Epithelial cell of proximal tubule (primary cell): Measurements from ENCODE around the gene BLMH. TPM values are rescaled to one million over a fixed set of nuclear protein-coding genes. Genes with fewer than 3 reads are reported as not detected.

Source experiments
- DNase-seq: peaks from one replicate; pipeline ENCODE4 v3.0.0-alpha.2; 2011; ENCODE audit warnings: low read depth
- H3K4me3 ChIP-seq: 2 replicates; pipeline ENCODE4 v1.5.1; 2011; ENCODE audit warnings: low read depth, mild to moderate bottlenecking, low read length
- CTCF ChIP-seq: conservative IDR thresholded peaks from 2 replicates; pipeline ENCODE4 v1.5.1; 2012; ENCODE audit warnings: low read depth, mild to moderate bottlenecking, low read length
- total RNA-seq: library from RNA; depleted of rRNA; stranded (reverse); fragments of >200 nt; gene quantifications from 2 replicates; pipeline ENCODE4 v1.2.3, GENCODE V29; 2015

BLMH gene
- total RNA-seq, 1 donor from 2014 or later: 16.8 TPM

GRCh38 chr17:30256756-30257506 is 34.8 kb downstream of the BLMH start:
- DNase-seq: no peak
- no peak overlapping the region for H3K4me3 ChIP-seq
- no peak for TF ChIP-seq CTCF

DNA sequence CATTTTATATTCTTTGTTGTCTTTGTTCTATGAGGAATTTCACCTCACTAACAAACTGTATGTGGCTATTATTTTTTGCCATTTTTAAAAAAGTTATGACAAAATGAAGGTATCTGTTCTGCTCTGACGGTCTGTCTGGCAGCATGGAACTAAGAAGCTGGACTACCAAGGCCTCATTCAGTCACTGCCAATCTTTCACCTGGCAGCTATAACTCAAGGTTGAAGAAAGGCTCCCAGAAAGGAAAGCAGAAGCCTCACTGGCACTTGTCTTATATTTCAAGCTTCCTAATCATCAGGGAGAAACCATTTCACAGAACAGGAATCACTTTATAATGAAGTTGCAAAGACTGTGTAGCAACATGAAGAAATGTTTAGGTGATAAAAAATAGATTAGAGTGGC is 37.6 kb downstream of the BLMH start:
- TF ChIP-seq CTCF: no peak
- DNase-seq: no peak
- H3K4me3 ChIP-seq: no peak overlapping the region

GRCh38 chr17:30253312-30253711 is 38.4 kb downstream of the BLMH start:
- no peak overlapping the region for H3K4me3 ChIP-seq
- no peak for DNase-seq
- TF ChIP-seq CTCF: no peak

GRCh38 chr17:30251931-30252330 is 39.8 kb downstream of the BLMH start:
- no peak for TF ChIP-seq CTCF
- no peak for DNase-seq
- H3K4me3 ChIP-seq: no peak overlapping the region

DNA sequence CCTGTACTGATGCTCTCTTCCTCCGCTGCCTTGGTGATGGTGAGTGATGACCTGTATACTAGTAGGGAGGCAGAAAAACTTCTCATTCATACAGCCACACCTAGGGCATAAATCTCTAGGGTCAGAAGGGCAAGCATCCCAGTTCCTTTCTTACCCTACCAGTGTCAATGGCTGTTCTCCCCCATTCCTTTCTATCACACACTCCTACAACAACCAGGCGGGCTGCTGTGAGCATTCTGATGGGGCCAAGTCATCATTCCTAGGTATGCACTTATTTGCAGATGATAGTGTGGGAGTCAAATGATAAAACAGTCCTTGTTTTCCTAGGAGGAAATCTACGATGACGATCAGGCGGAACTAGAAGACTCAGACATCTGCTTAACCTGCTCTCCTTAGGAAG is 42.3 kb downstream of the BLMH start:
- TF ChIP-seq CTCF: no peak
- H3K4me3 ChIP-seq: no peak overlapping the region
- no peak for DNase-seq

- TF ChIP-seq CTCF: no peak
- no peak overlapping the region for H3K4me3 ChIP-seq
- DNase-seq: no peak
These were observed 43.0 kb downstream of the BLMH start for GRCh38 chr17:30248786-30249185.

GRCh38 chr17:30246460-30246859 is 45.3 kb downstream of the BLMH start:
- no peak for TF ChIP-seq CTCF
- no peak for DNase-seq
- no peak overlapping the region for H3K4me3 ChIP-seq
